GM12878 (cell line): ENCODE results near the gene PKLR. TPM values are rescaled to one million over a fixed set of nuclear protein-coding genes. Genes with fewer than 3 reads are reported as not detected.

Source experiments
- ATAC-seq: fragments of 200-7000 bp; cut with Tn5 transposase; 3 replicates; pipeline ENCODE4 v1.9.1; 2020; ENCODE audit warnings: mild to moderate bottlenecking, moderate library complexity
- BruUV-seq: library from RNA; stranded (reverse); fragments of 400-500 nt; replicated peaks from 2 replicates; lab custom pipeline; 2021; lab: Mats Ljungman, UMichigan
- CTCF ChIA-PET: fragments of 300-600 bp; sonication (Branson Sonifier 250); formaldehyde crosslinking; extraction: SDS; loops from one replicate; lab custom pipeline; 2021; ENCODE audit warnings: inconsistent platforms; lab: Yijun Ruan, JAX
- POLR2A ChIA-PET: fragments of 350-600 bp; formaldehyde crosslinking; extraction: SDS; loops from one replicate; lab custom pipeline; 2021; ENCODE audit warnings: inconsistent platforms; lab: Charles Lee
- RAD21 ChIA-PET: fragments of 300-600 bp; sonication (Branson Sonifier 250); formaldehyde crosslinking; loops from one replicate; lab custom pipeline; 2023; ENCODE audit warnings: antibody characterized with exemption; ENCODE audit not compliant: unreplicated experiment; lab: Charles Lee
- SMC1A ChIA-PET: fragments of 300-600 bp; sonication (Branson Sonifier 250); formaldehyde crosslinking; loops from one replicate; lab custom pipeline; 2023; ENCODE audit not compliant: unreplicated experiment, uncharacterized antibody; lab: Charles Lee
- DNase-seq: peaks from one replicate; pipeline ENCODE4 v3.0.0-alpha.2; 2011; ENCODE audit warnings: low read depth, low spot score
- FAIRE-seq: peaks from 3 replicates; lab custom pipeline; 2011; peaks lifted over from hg19 to GRCh38; lab: Jason Lieb, UNC
- H2AFZ ChIP-seq: 2 replicates; pipeline ENCODE4 v1.6.0; 2011; ENCODE audit warnings: low read depth, low read length, control low read depth; ENCODE audit not compliant: control insufficient read depth
- H3K27ac ChIP-seq: 2 replicates; pipeline ENCODE4 v1.5.1; 2011; ENCODE audit warnings: control low read depth; ENCODE audit not compliant: control insufficient read depth, insufficient read depth
- H3K27me3 ChIP-seq, 2 experiments: replicated peaks in 1 of 2; 2 replicates each; pipeline versions ENCODE4 v1.6.0 to v1.6.1; 2011; ENCODE audit warnings: low read length in 1 of 2; ENCODE audit not compliant: control insufficient read depth in 2 of 2, insufficient read depth in 2 of 2
- H3K36me3 ChIP-seq, 2 experiments: 2 replicates each; pipeline ENCODE4 v1.5.1; 2011; ENCODE audit warnings: low read length in 1 of 2; ENCODE audit not compliant: control insufficient read depth in 2 of 2, insufficient read depth in 2 of 2
- H3K4me1 ChIP-seq: 2 replicates; pipeline ENCODE4 v1.6.1; 2011; ENCODE audit warnings: mild to moderate bottlenecking, low read length, moderate library complexity, mixed read lengths; ENCODE audit not compliant: control insufficient read depth, insufficient read depth
- H3K4me2 ChIP-seq: 2 replicates; pipeline ENCODE4 v1.6.0; 2011; ENCODE audit warnings: control low read depth; ENCODE audit not compliant: control insufficient read depth, insufficient read depth
- H3K4me3 ChIP-seq: fragments of 200-600 bp; sonication (generic); 2 replicates; pipeline ENCODE4 v1.5.1; 2016
- H3K79me2 ChIP-seq: 2 replicates; pipeline ENCODE4 v1.6.0; 2011; ENCODE audit warnings: low read length; ENCODE audit not compliant: control insufficient read depth, insufficient read depth
- H3K9ac ChIP-seq: 2 replicates; pipeline ENCODE4 v1.8.0; 2011; ENCODE audit warnings: low read length, control low read depth, mixed read lengths; ENCODE audit not compliant: control insufficient read depth, insufficient read depth
- H3K9me3 ChIP-seq: replicated peaks from 3 replicates; pipeline ENCODE4 v1.5.1; 2011; ENCODE audit warnings: mild to moderate bottlenecking, low read length; ENCODE audit not compliant: control insufficient read depth, insufficient read depth
- H4K20me1 ChIP-seq: 2 replicates; pipeline ENCODE4 v1.6.0; 2011; ENCODE audit not compliant: control insufficient read depth, insufficient read depth
- GATAD2B ChIP-seq: fragments of 450-650 bp; conservative IDR thresholded peaks from 2 replicates; pipeline ENCODE4 v1.6.1; 2017; ENCODE audit warnings: low read depth, mild to moderate bottlenecking, moderate library complexity
- KLF5 ChIP-seq: fragments of 450-650 bp; IDR thresholded peaks from 2 replicates; pipeline ENCODE4 v1.6.1; 2014; ENCODE audit warnings: mild to moderate bottlenecking; ENCODE audit not compliant: partially characterized antibody
- MYB ChIP-seq: fragments of 150-350 bp; IDR thresholded peaks from 2 replicates; pipeline ENCODE4 v1.6.1; 2014; ENCODE audit warnings: mild to moderate bottlenecking, low read depth, low read length, borderline replicate concordance
- NFYB ChIP-seq: IDR thresholded peaks from 2 replicates; pipeline ENCODE4 v1.6.1; 2011; ENCODE audit warnings: low read depth, mild to moderate bottlenecking, low read length, improper control_type of control experiment, moderate library complexity; ENCODE audit not compliant: insufficient read depth
- NRF1 ChIP-seq: conservative IDR thresholded peaks from 2 replicates; pipeline ENCODE4 v1.6.1; 2011; ENCODE audit warnings: mild to moderate bottlenecking, low read depth, low read length, improper control_type of control experiment
- RBBP5 ChIP-seq: fragments of 200-600 bp; sonication (generic); conservative IDR thresholded peaks from 2 replicates; pipeline ENCODE4 v1.6.1; 2016
- RELB ChIP-seq: fragments of 450-650 bp; IDR thresholded peaks from 2 replicates; pipeline ENCODE4 v1.6.1; 2017; ENCODE audit warnings: low read depth, mild to moderate bottlenecking, moderate library complexity
- RFX5 ChIP-seq: IDR thresholded peaks from 2 replicates; pipeline ENCODE4 v1.6.1; 2011; ENCODE audit warnings: low read depth, low read length, improper control_type of control experiment
- SKIL ChIP-seq: fragments of 450-650 bp; IDR thresholded peaks from 2 replicates; pipeline ENCODE4 v1.6.1; 2017; ENCODE audit warnings: mild to moderate bottlenecking, low read depth, inconsistent platforms; ENCODE audit not compliant: poor library complexity, severe bottlenecking
- SMAD5 ChIP-seq: IDR thresholded peaks from 2 replicates; pipeline ENCODE4 v1.6.1; 2016; ENCODE audit warnings: antibody characterized with exemption, low read depth
- STAT1 ChIP-seq: fragments of 450-650 bp; conservative IDR thresholded peaks from 2 replicates; pipeline ENCODE4 v1.6.1; 2014; ENCODE audit warnings: antibody characterized with exemption, mild to moderate bottlenecking
- USF1 ChIP-seq: IDR thresholded peaks from 2 replicates; pipeline ENCODE4 v1.6.1; 2011; ENCODE audit warnings: borderline replicate concordance, low read depth, mild to moderate bottlenecking, moderate library complexity, mixed read lengths, low read length; ENCODE audit not compliant: insufficient read depth; ENCODE audit errors: extremely low read length
- YY1 ChIP-seq: IDR thresholded peaks from 2 replicates; pipeline ENCODE4 v1.6.1; 2011; ENCODE audit warnings: low read depth, mild to moderate bottlenecking, low read length
- WGBS: methylation state at CpG from one replicate; pipeline ENCODE4 v1.1.6; 2016; ENCODE audit warnings: low lambda C conversion rate; ENCODE audit not compliant: insufficient replicate concordance, insufficient coverage; ENCODE audit errors: missing lambda C conversion rate; 5-methylcytosine and 5-hydroxymethylcytosine counted together
- in situ Hi-C: fragments of 300-500 bp; cut with MboI; formaldehyde crosslinking; loops from 9 replicates; pipeline ENCODE4 v1.14.3; 2018; ENCODE audit warnings: mixed read lengths
- intact Hi-C: fragments of 100-400 bp; cut with micrococcal nuclease; formaldehyde crosslinking; loops from one replicate; pipeline ENCODE4 v1.14.2; 2022; ENCODE audit not compliant: unreplicated experiment
- polyA plus RNA-seq, 11 experiments: library from polyadenylated mRNA; depleted of rRNA in 4 of 11; unstranded in 6 of 11; stranded (reverse) in 5 of 11; fragments of >200 nt; fragmentation: Nextera tagmentation in 4 of 11; fragmentation: Illumina TruSeq in 1 of 11; extraction: Ambion mirVana in 4 of 11; extraction: Trizol in 1 of 11; gene quantifications; 1 replicate in 1 of 11; 2 replicates in 10 of 11; pipeline versions ENCODE4 v1.2.1 to v1.2.3, GENCODE V29; 2011 to 2016; ENCODE audit warnings: inconsistent platforms in 2 of 11, missing spikeins in 2 of 11, low read depth in 1 of 11
- total RNA-seq, 4 experiments: library from RNA; depleted of rRNA in 3 of 4; stranded (reverse); fragments of >200 nt in 3 of 4; fragmentation: Illumina TruSeq in 1 of 4; extraction: Trizol in 1 of 4; gene quantifications; 2 replicates each; pipeline versions ENCODE4 v1.2.1 to v1.2.3, GENCODE V29; 2013 to 2021

PKLR gene
- total and polyA plus RNA-seq, 10 of the 15 experiments (the other 5 are each of a cell fraction or from before 2014, with no cell fraction given) = 0.04 to 0.15 (median 0.08) TPM; not detected in 7

- TF ChIP-seq RFX5 = no peak
- TF ChIP-seq NFYB = peak; percentile 83
- no peak for TF ChIP-seq MYB
- TF ChIP-seq USF1 = peak; percentile 91
- TF ChIP-seq, all 136 proteins: peak for 70
These were observed 39.2 kb downstream of the PKLR start, which contains the start of gene SCAMP3 (continued) for GRCh38 chr1:155261852-155262673.

DNA sequence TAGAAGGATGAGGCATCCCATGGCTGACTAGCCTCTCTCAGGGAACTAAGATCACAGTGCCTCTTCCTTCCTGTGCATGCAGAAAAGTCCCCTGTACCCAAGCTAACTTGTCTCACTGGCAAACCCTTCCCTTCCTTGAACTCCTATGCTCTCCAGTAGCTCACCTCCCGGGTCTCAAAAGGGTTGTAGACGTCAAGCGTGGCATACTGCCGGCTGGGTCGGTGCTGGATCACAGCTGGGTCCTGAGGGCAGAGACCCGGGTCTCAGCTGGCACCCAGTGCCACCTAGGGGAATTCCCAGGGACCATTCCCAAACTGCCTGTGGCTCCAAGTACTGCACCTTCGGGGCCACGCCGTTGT lies 39.8 kb downstream of the PKLR start:
- ChIA-PET RAD21 (interaction anchor here (1.1 to 4.2 kb wide), 4 partner anchors 11 to 62 kb away, joined by 3 to 26 read pairs (median 6); partner anchors contain the start of genes CLK2 and FDPS), POLR2A (interaction anchor here (0.5 to 1.9 kb wide), 8 partner anchors 10 to 482 kb away, joined by 3 to 13 read pairs (median 6); partner anchors contain the start of genes CLK2 and HCN3), CTCF (interaction anchor here (0.9 to 4.3 kb wide), 9 partner anchors 11 to 88 kb away, joined by 3 to 78 read pairs (median 4); partner anchors contain the start of genes CLK2, KRTCAP2, MTX1 and THBS3), SMC1A (interaction anchor here (1.0 to 1.4 kb wide), 4 partner anchors 9 to 47 kb away, joined by 3 to 5 read pairs (median 4); partner anchors contain the start of gene FDPS)
- Histone ChIP-seq H3K4me3 (peak overlapping the region; percentile 77), H3K4me2 (peak overlapping the region; percentile 91), H3K9ac (peak overlapping the region; percentile 82), H3K36me3 (peaks cover 12 to 16% of the 10 kb centered on the region in 2 experiments; a peak in 3 of 4 replicates), H3K9me3 (no peaks in the 10 kb centered on the region), H4K20me1 (no peaks in the 10 kb centered on the region), H2AFZ (no peak overlapping the region; the same call in 1 of the 2 replicates), H3K27ac (peak overlapping the region; percentile 84), H3K4me1 (peaks cover 7% of the 10 kb centered on the region), H3K27me3 (no peaks in the 10 kb centered on the region), H3K79me2 (peaks cover 20% of the 10 kb centered on the region)
- FAIRE-seq (no peak), ATAC-seq (peak; percentile 35), DNase-seq (no peak)
- 0% methylated on average over 9 of the region's 9 CpGs for WGBS
- BruUV-seq = no TSS peak
- in situ Hi-C loops (no loop called here), intact Hi-C loops (no loop called here)
- TF ChIP-seq RBBP5 (no peak), STAT1 (no peak), SMAD5 (no peak), SKIL (no peak), YY1 (peak; percentile 36; the same call in 1 of the 2 replicates), KLF5 (no peak), RELB (no peak), GATAD2B (no peak), NRF1 (no peak)
